H1 (cell line): ENCODE measurements around the gene CLEC1A. TPM values are rescaled to one million over a fixed set of nuclear protein-coding genes. Genes with fewer than 3 reads are reported as not detected.
A peak's percentile ranks its signal among the peaks of the same experiment; 100 is the strongest.

Experiments
- CTCF ChIA-PET: fragments of 300-600 bp; sonication (Branson Sonifier 250); formaldehyde crosslinking; loops from one replicate; lab custom pipeline; 2021; ENCODE audit not compliant: partially characterized antibody; lab: Charles Lee
- POLR2A ChIA-PET: fragments of 300-600 bp; sonication (Branson Sonifier 250); formaldehyde crosslinking; loops from one replicate; lab custom pipeline; 2021; ENCODE audit warnings: inconsistent platforms; ENCODE audit not compliant: partially characterized antibody; lab: Charles Lee
- DNase-seq, 2 experiments: peaks; one replicate each; pipeline versions ENCODE4 v3.0.0 to v3.0.0-alpha.2; 2010 to 2022; ENCODE audit warnings: low spot score in 2 of 2, low read depth in 1 of 2, mixed read lengths in 1 of 2
- FAIRE-seq: peaks from 2 replicates; lab custom pipeline; 2011; peaks lifted over from hg19 to GRCh38; lab: Jason Lieb, UNC
- H2AFZ ChIP-seq: 2 replicates; pipeline ENCODE4 v1.8.1; 2012; ENCODE audit warnings: low read length, inconsistent platforms
- H2AK5ac ChIP-seq: 2 replicates; pipeline ENCODE4 v1.6.1; 2013; ENCODE audit warnings: low read depth, low read length
- H2BK120ac ChIP-seq: replicated peaks from 2 replicates; pipeline ENCODE3; 2013; ENCODE audit warnings: low read depth, low read length, inconsistent platforms
- H2BK12ac ChIP-seq: 2 replicates; pipeline ENCODE4 v1.6.1; 2013; ENCODE audit warnings: low read depth, low read length
- H2BK15ac ChIP-seq: 2 replicates; pipeline ENCODE4 v1.6.1; 2013; ENCODE audit warnings: low read length
- H2BK20ac ChIP-seq: 2 replicates; pipeline ENCODE4 v1.6.1; 2013; ENCODE audit warnings: low read length
- H2BK5ac ChIP-seq: 2 replicates; pipeline ENCODE4 v1.6.1; 2013; ENCODE audit warnings: low read depth, low read length
- H3K14ac ChIP-seq: 2 replicates; pipeline ENCODE4 v1.6.1; 2013; ENCODE audit warnings: inconsistent platforms; ENCODE audit not compliant: insufficient read length
- H3K18ac ChIP-seq: 2 replicates; pipeline ENCODE4 v1.6.1; 2013; ENCODE audit warnings: low read length; ENCODE audit errors: extremely low read depth
- H3K23ac ChIP-seq: 2 replicates; pipeline ENCODE4 v1.6.1; 2013; ENCODE audit warnings: inconsistent platforms; ENCODE audit not compliant: insufficient read length
- H3K23me2 ChIP-seq: 2 replicates; pipeline ENCODE4 v1.6.1; 2013; ENCODE audit warnings: low read depth, low read length
- H3K27ac ChIP-seq: 2 replicates; pipeline ENCODE4 v1.6.1; 2011; ENCODE audit warnings: low read depth, low read length, inconsistent platforms
- H3K27me3 ChIP-seq, 4 experiments: replicated peaks in 1 of 4; 1 replicate in 1 of 4; 2 replicates in 3 of 4; pipeline versions ENCODE4 v1.6.1 to v1.8.1; 2011 to 2013; ENCODE audit warnings: low read length in 3 of 4, mild to moderate bottlenecking in 3 of 4, inconsistent platforms in 2 of 4, mixed read lengths in 2 of 4, moderate library complexity in 1 of 4; ENCODE audit not compliant: control insufficient read depth in 3 of 4, insufficient read depth in 3 of 4; ENCODE audit errors: extremely low read depth in 1 of 4
- H3K36me3 ChIP-seq, 4 experiments: 2 replicates each; pipeline versions ENCODE4 v1.6.1 to v1.8.1; 2011 to 2013; ENCODE audit warnings: mild to moderate bottlenecking in 4 of 4, low read length in 3 of 4, moderate library complexity in 2 of 4, control low read depth in 1 of 4, inconsistent platforms in 1 of 4; ENCODE audit not compliant: insufficient read depth in 4 of 4, control insufficient read depth in 2 of 4
- H3K4ac ChIP-seq: replicated peaks from 2 replicates; pipeline ENCODE3; 2013; ENCODE audit warnings: low read length, low read depth, mixed read lengths, inconsistent platforms; ENCODE audit not compliant: insufficient read length
- H3K4me1 ChIP-seq, 4 experiments: replicated peaks in 1 of 4; 1 replicate in 1 of 4; 2 replicates in 3 of 4; pipeline versions ENCODE4 v1.6.1 to v1.8.1; 2011 to 2013; ENCODE audit warnings: low read length in 3 of 4, inconsistent platforms in 2 of 4, mixed read lengths in 1 of 4; ENCODE audit not compliant: insufficient read depth in 4 of 4, control insufficient read depth in 3 of 4
- H3K4me2 ChIP-seq, 2 experiments: 2 replicates each; pipeline versions ENCODE4 v1.6.1 to v1.8.1; 2011 to 2013; ENCODE audit warnings: low read depth in 2 of 2, low read length in 2 of 2, control low read depth in 1 of 2, inconsistent platforms in 1 of 2, mild to moderate bottlenecking in 1 of 2; ENCODE audit not compliant: insufficient read depth in 1 of 2
- H3K4me3 ChIP-seq, 4 experiments: fragments of 200-600, 300-600 bp in 1 of 4; sonication (generic), shearing (Covaris generic), sonication (Bioruptor Twin) in 1 of 4; 2 replicates each; pipeline versions ENCODE4 v1.5.1 to v1.8.1; 2011 to 2016; ENCODE audit warnings: low read length in 4 of 4, low read depth in 3 of 4, control low read depth in 2 of 4, inconsistent platforms in 2 of 4, mild to moderate bottlenecking in 2 of 4, mixed read lengths in 1 of 4, moderate library complexity in 1 of 4; ENCODE audit not compliant: insufficient read depth in 2 of 4; ENCODE audit errors: extremely low read depth in 1 of 4
- H3K56ac ChIP-seq: replicated peaks from 2 replicates; pipeline ENCODE3; 2013; ENCODE audit warnings: low read depth, mild to moderate bottlenecking, mixed read lengths, low read length, inconsistent platforms; ENCODE audit not compliant: insufficient read length
- H3K79me1 ChIP-seq: 2 replicates; pipeline ENCODE4 v1.6.1; 2013; ENCODE audit warnings: low read depth, low read length, control low read depth
- H3K79me2 ChIP-seq, 2 experiments: 2 replicates each; pipeline versions ENCODE4 v1.6.1 to v1.8.1; 2012 to 2013; ENCODE audit warnings: low read length in 2 of 2, mild to moderate bottlenecking in 2 of 2, inconsistent platforms in 1 of 2; ENCODE audit not compliant: insufficient read depth in 2 of 2, control insufficient read depth in 1 of 2
- H3K9ac ChIP-seq, 4 experiments: replicated peaks in 1 of 4; 1 replicate in 1 of 4; 2 replicates in 3 of 4; pipeline versions ENCODE4 v1.6.1 to v1.8.1; 2011 to 2013; ENCODE audit warnings: low read depth in 3 of 4, low read length in 3 of 4, control low read depth in 2 of 4, mild to moderate bottlenecking in 2 of 4, moderate library complexity in 2 of 4, inconsistent platforms in 1 of 4; ENCODE audit errors: extremely low read depth in 1 of 4
- H3K9me3 ChIP-seq, 2 experiments: 2 replicates each; pipeline versions ENCODE4 v1.6.1 to v1.8.1; 2012 to 2013; ENCODE audit warnings: mild to moderate bottlenecking in 2 of 2, moderate library complexity in 2 of 2, control low read depth in 1 of 2, inconsistent platforms in 1 of 2, low read depth in 1 of 2, low read length in 1 of 2, mixed read lengths in 1 of 2; ENCODE audit not compliant: insufficient read depth in 2 of 2
- H4K20me1 ChIP-seq, 2 experiments: replicated peaks in 1 of 2; 2 replicates each; pipeline versions ENCODE3 to v1.8.1; 2011 to 2013; ENCODE audit warnings: inconsistent platforms in 2 of 2, low read length in 2 of 2, mild to moderate bottlenecking in 1 of 2; ENCODE audit not compliant: insufficient read depth in 2 of 2, control insufficient read depth in 1 of 2
- H4K5ac ChIP-seq: 2 replicates; pipeline ENCODE4 v1.6.1; 2013; ENCODE audit warnings: low read length, low read depth, mixed read lengths, inconsistent platforms; ENCODE audit not compliant: insufficient read length
- H4K8ac ChIP-seq: 2 replicates; pipeline ENCODE4 v1.8.0; 2013; ENCODE audit warnings: mild to moderate bottlenecking, moderate library complexity, low read length, inconsistent platforms; ENCODE audit not compliant: insufficient read depth; ENCODE audit errors: extremely low read depth
- H4K91ac ChIP-seq: replicated peaks from 2 replicates; pipeline ENCODE3; 2013; ENCODE audit warnings: low read length, mixed read lengths, inconsistent platforms; ENCODE audit not compliant: insufficient read length
- ASH2L ChIP-seq: fragments of 200-600, 300-600 bp; sonication (generic); IDR thresholded peaks from one replicate; pipeline ENCODE4 v1.7.1; 2017; ENCODE audit warnings: low read length
- EZH2 ChIP-seq: fragments of 200-600 bp; sonication (generic); IDR thresholded peaks from 2 replicates; pipeline ENCODE4 v1.7.1; 2012; ENCODE audit warnings: low read depth, mild to moderate bottlenecking, moderate library complexity, low read length, inconsistent platforms; ENCODE audit not compliant: severe bottlenecking
- GABPA ChIP-seq: IDR thresholded peaks from 2 replicates; pipeline ENCODE4 v1.6.1; 2011; ENCODE audit warnings: mild to moderate bottlenecking, low read length, moderate library complexity, borderline replicate concordance; ENCODE audit not compliant: insufficient read depth
- KDM1A ChIP-seq: fragments of 200-600, 300-600 bp; sonication (generic); IDR thresholded peaks from 2 replicates; pipeline ENCODE4 v1.7.1; 2016; ENCODE audit warnings: mild to moderate bottlenecking, low read length, borderline replicate concordance
- KDM4A ChIP-seq: IDR thresholded peaks from one replicate; pipeline ENCODE4 v1.7.1; 2012; ENCODE audit warnings: low read depth, mild to moderate bottlenecking, moderate library complexity, low read length, inconsistent platforms; ENCODE audit not compliant: severe bottlenecking
- MAFK ChIP-seq: IDR thresholded peaks from 2 replicates; pipeline ENCODE4 v1.6.1; 2012; ENCODE audit warnings: low read depth, mild to moderate bottlenecking, improper control_type of control experiment, low read length
- SIN3A ChIP-seq, 2 experiments: IDR thresholded peaks in 1 of 2; conservative IDR thresholded peaks in 1 of 2; 2 replicates each; pipeline ENCODE4 v1.6.1; 2011 to 2012; ENCODE audit warnings: low read length in 2 of 2, improper control_type of control experiment in 1 of 2, low read depth in 1 of 2, mild to moderate bottlenecking in 1 of 2
- SIX5 ChIP-seq: IDR thresholded peaks from 2 replicates; pipeline ENCODE4 v1.6.1; 2011; ENCODE audit warnings: mild to moderate bottlenecking, low read depth, low read length
- SP2 ChIP-seq: IDR thresholded peaks from 2 replicates; pipeline ENCODE4 v1.6.1; 2012; ENCODE audit warnings: mild to moderate bottlenecking, low read length, inconsistent platforms
- TBP ChIP-seq: IDR thresholded peaks from 2 replicates; pipeline ENCODE4 v1.6.1; 2011; ENCODE audit warnings: low read depth, low read length, improper control_type of control experiment
- TEAD4 ChIP-seq: IDR thresholded peaks from 2 replicates; pipeline ENCODE4 v1.6.1; 2012; ENCODE audit warnings: low read depth, low read length, inconsistent platforms, mixed read lengths
- WGBS, 2 experiments: shearing (Covaris generic) in 1 of 2; methylation state at CpG; one replicate each; pipeline versions ENCODE4 v1.1.6 to v1.1.7; 2013 to 2015; ENCODE audit warnings: low lambda C conversion rate in 2 of 2, mixed read lengths in 2 of 2, inconsistent platforms in 1 of 2, low coverage in 1 of 2, missing lambda C conversion rate in 1 of 2; ENCODE audit not compliant: insufficient replicate concordance in 2 of 2, insufficient coverage in 1 of 2, insufficient read length in 1 of 2; ENCODE audit errors: extremely low coverage in 1 of 2, missing lambda C conversion rate in 1 of 2; 5-methylcytosine and 5-hydroxymethylcytosine counted together
- polyA plus RNA-seq, 7 experiments: library from polyadenylated mRNA; depleted of rRNA in 3 of 7; stranded (reverse) in 5 of 7; unstranded in 2 of 7; fragments of >200 nt in 5 of 7; fragments of 200-250 nt in 2 of 7; gene quantifications; 1 replicate in 5 of 7; 2 replicates in 1 of 7; 4 replicates in 1 of 7; pipeline versions ENCODE4 v1.2.1 to v1.2.3, GENCODE V29; 2011 to 2013; ENCODE audit warnings: missing spikeins in 2 of 7, mixed read lengths in 2 of 7
- total RNA-seq: library from RNA; stranded (reverse); fragmentation: NEBNext Ultra II Directional; extraction: Animal tissue kit (Norgen Biotek cat#: 25700); gene quantifications from 2 replicates; pipeline ENCODE4 v1.2.1, GENCODE V29; 2021

The CLEC1A gene
- total and polyA plus RNA-seq, 2 of the 8 experiments (the other 6 are each of a cell fraction or from before 2014, with no cell fraction given): 0.20 TPM; not detected in 1

- WGBS, 2 experiments: 92% methylated on average over 5 of the region's 5 CpGs; no CpG with 5 or more reads in 1 of the 2 experiments
- TF ChIP-seq EZH2 (no peak), TEAD4 (no peak), KDM1A (no peak), KDM4A (no peak), GABPA (no peak), TBP (no peak), SP2 (no peak), SIN3A (conservative IDR thresholded peaks at IDR 0.05 in 1 of 2, IDR thresholded peaks at IDR 0.05 in 1 of 2; ENCODE audit: low read depth in 1 of 2, low read length in 2 of 2) (no peak), SIX5 (no peak), ASH2L (no peak), MAFK (no peak)
Observed at GRCh38 chr12:10101042-10101579, 2.3 kb upstream of the CLEC1A start.

More at GRCh38 chr12:10101042-10101579, 2.3 kb upstream of the CLEC1A start:
- Histone ChIP-seq H2BK20ac (no peak overlapping the region), H2BK5ac (no peak overlapping the region), H3K27me3 (no peaks in the 10 kb centered on the region), H3K79me2 (no peaks in the 10 kb centered on the region), H2AFZ (peak overlapping the region; percentile 42; the same call in 1 of the 2 replicates), H3K4me2 (no peak overlapping the region), H4K8ac (no peak overlapping the region), H3K23me2 (no peaks in the 10 kb centered on the region), H3K23ac (no peak overlapping the region), H3K14ac (no peak overlapping the region), H3K27ac (no peak overlapping the region), H2BK120ac (no peak overlapping the region), H2AK5ac (no peak overlapping the region), H3K4ac (no peak overlapping the region), H3K4me1 (peaks cover 0 to 7% (median 4%) of the 10 kb centered on the region in 4 experiments; a peak in 5 of 7 replicates), H3K36me3 (no peaks in the 10 kb centered on the region), H2BK12ac (no peak overlapping the region), H3K4me3 (no peak overlapping the region), H3K18ac (no peak overlapping the region), H4K20me1 (no peaks in the 10 kb centered on the region), H3K9me3 (no peaks in the 10 kb centered on the region), H3K56ac (no peak overlapping the region), H3K9ac (no peak overlapping the region), H2BK15ac (no peak overlapping the region), H4K91ac (no peak overlapping the region), H4K5ac (no peak overlapping the region), H3K79me1 (no peaks in the 10 kb centered on the region)
- POLR2A ChIA-PET: no interaction called here
- no peak for FAIRE-seq
- DNase-seq: no peak
- CTCF ChIA-PET: interaction anchor here (0.6 to 2.3 kb wide), 7 partner anchors 10 to 91 kb away, joined by 3 to 9 read pairs (median 4); partner anchors contain the start of gene CLEC12B
